ENCODE data around the gene RBM27. TPM values are rescaled to one million over a fixed set of nuclear protein-coding genes. Genes with fewer than 3 reads are reported as not detected.

RBM27 gene
- total and polyA plus RNA-seq, 2 of the 4 experiments (the other 2 are of a cell fraction): 7.7 to 19.2 TPM

- Histone ChIP-seq H4K91ac (ENCODE audit: insufficient read depth, low read depth, low read length) (no peak overlapping the region), H2AK5ac (ENCODE audit: low read depth, low read length) (no peak overlapping the region), H2BK5ac (ENCODE audit: low read depth, low read length, poor library complexity, severe bottlenecking) (no peak overlapping the region), H2AFZ (replicated peaks; ENCODE audit: low read length, poor library complexity) (no peak overlapping the region), H3K23ac (ENCODE audit: low read depth, low read length) (no peak overlapping the region), H3K4me1 (ENCODE audit: control insufficient read depth, insufficient read depth, low read length) (0 out of 2 replicates have a peak, but pooled peaks cover 2% of the 10 kb centered on the region), H3K27ac (ENCODE audit: insufficient read depth, low read length) (no peak overlapping the region), H3K4me3 (ENCODE audit: insufficient read depth, low read depth, low read length) (no peak overlapping the region), H3K18ac (ENCODE audit: low read depth, low read length) (no peak overlapping the region), H4K20me1 (ENCODE audit: insufficient read depth, low read length) (peaks cover 22% of the 10 kb centered on the region), H3K14ac (replicated peaks; ENCODE audit: low read depth, low read length) (no peak overlapping the region), H2BK20ac (ENCODE audit: low read depth, low read length) (no peak overlapping the region), H3K27me3 (ENCODE audit: control insufficient read depth, insufficient read depth, low read length) (no peaks in the 10 kb centered on the region), H2BK120ac (ENCODE audit: low read depth, low read length) (no peak overlapping the region), H3K79me1 (ENCODE audit: low read depth in 1 of 2, low read length in 2 of 2) (peaks cover 19 to 41% of the 10 kb centered on the region in 2 experiments), H3K36me3 (ENCODE audit: control insufficient read depth, insufficient read depth, low read length) (peaks cover 6% of the 10 kb centered on the region; the same call in 1 of the 2 replicates), H2AK9ac (replicated peaks; ENCODE audit: low read depth, low read length, poor library complexity) (no peak overlapping the region), H3K9ac (ENCODE audit: low read depth, low read length) (no peak overlapping the region), H3K9me3 (ENCODE audit: control insufficient read depth, insufficient read depth, low read length) (no peaks in the 10 kb centered on the region), H4K8ac (ENCODE audit: low read depth in 2 of 2, low read length in 2 of 2) (no peak overlapping the region), H3K9me1 (ENCODE audit: insufficient read depth, low read length) (no peaks in the 10 kb centered on the region), H3K4ac (ENCODE audit: low read depth, low read length) (no peak overlapping the region), H4K5ac (ENCODE audit: low read depth, low read length) (no peak overlapping the region), H3K56ac (ENCODE audit: extremely low read depth, insufficient read depth, low read length) (no peak overlapping the region), H2BK15ac (ENCODE audit: low read depth, low read length) (no peak overlapping the region), H3K4me2 (ENCODE audit: low read depth, low read length) (no peak overlapping the region)
- dilution Hi-C loops (cut with HindIII; ENCODE audit: low sequenced_read_pairs, unreplicated experiment): no loop called here
- ChIA-PET POLR2A (ENCODE audit: unreplicated experiment) (no interaction called here), CTCF (interaction anchor here (1.0 kb wide), 1 partner anchor 16 kb away, joined by 3 read pairs; no protein-coding TSS in a partner anchor)
- in situ Hi-C loops (cut with MboI; ENCODE audit: low sequenced_read_pairs): no loop called here
- TF ChIP-seq, protein P1, sequence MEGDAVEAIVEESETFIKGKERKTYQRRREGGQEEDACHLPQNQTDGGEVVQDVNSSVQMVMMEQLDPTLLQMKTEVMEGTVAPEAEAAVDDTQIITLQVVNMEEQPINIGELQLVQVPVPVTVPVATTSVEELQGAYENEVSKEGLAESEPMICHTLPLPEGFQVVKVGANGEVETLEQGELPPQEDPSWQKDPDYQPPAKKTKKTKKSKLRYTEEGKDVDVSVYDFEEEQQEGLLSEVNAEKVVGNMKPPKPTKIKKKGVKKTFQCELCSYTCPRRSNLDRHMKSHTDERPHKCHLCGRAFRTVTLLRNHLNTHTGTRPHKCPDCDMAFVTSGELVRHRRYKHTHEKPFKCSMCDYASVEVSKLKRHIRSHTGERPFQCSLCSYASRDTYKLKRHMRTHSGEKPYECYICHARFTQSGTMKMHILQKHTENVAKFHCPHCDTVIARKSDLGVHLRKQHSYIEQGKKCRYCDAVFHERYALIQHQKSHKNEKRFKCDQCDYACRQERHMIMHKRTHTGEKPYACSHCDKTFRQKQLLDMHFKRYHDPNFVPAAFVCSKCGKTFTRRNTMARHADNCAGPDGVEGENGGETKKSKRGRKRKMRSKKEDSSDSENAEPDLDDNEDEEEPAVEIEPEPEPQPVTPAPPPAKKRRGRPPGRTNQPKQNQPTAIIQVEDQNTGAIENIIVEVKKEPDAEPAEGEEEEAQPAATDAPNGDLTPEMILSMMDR (conservative IDR thresholded peaks at IDR 0.05; ENCODE audit: low read depth, low read length): no peak
- no peak for TF ChIP-seq RAD21 (IDR thresholded peaks at IDR 0.05; ENCODE audit: low read length)
- no peak for ATAC-seq (ENCODE audit: low read depth)
- no peak for DNase-seq
- BruUV-seq (replicated peaks): no TSS peak
- WGBS, 2 experiments (ENCODE audit: extremely low coverage in 2 of 2, insufficient read length in 1 of 2): no CpG with 5 or more reads among the region's 3 CpGs
- intact Hi-C loops (cut with micrococcal nuclease): no loop called here
These were observed 17.8 kb downstream of the RBM27 start for GRCh38 chr5:146221234-146221633.

Data from IMR-90 (cell line).